Inferior parietal cortex (tissue), 1 donor: ENCODE results near the gene KCNJ10.

ENCODE experiments used
- DNase-seq: peaks from one replicate; pipeline ENCODE4 v3.0.0-alpha.2; 2016; ENCODE audit errors: extremely low spot score

Gene KCNJ10

DNA sequence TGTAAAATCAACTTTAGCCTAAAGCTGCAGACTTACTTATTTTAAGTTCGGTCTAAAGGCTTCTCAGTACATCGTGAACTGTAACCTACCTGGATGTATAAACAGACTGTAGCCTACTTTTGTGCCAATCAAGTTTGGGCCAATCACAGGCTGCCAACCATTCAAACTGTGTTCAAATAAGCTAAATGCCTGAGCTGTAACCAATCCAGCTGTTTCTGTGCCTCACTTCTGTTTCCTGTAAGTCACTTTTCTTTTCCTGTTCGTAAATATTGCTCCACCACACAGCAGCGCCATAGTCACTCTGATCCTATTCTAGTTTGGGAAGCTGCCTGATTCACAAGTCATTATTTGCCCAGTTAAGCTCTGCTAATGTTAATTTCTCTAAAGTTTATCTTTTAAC, 78.4 kb downstream of the KCNJ10 start:
- no peak for DNase-seq

GRCh38 chr1:159990005-159990404, 80.0 kb downstream of the KCNJ10 start:
- no peak for DNase-seq

GRCh38 chr1:159989581-159989980, 80.4 kb downstream of the KCNJ10 start:
- DNase-seq, result no peak

DNA sequence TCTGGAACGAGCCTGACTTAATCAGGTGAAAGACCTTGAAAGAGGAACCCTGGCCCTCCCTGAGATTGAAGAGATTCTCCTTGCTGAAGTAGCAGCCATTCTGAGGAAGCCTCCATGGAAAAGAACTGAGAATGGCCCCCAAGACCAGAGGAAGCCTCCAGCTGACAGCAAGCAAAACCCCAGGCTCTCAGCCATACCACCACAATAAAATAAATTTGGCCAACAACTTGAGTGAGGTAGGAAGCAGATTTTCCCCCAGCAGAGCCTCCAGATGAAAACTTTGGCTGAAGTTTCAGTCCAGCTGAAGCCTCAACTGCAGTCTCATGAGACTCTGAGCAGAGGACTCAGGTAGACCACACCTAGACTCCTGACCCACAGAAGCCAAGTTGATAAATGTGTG, 82.0 kb downstream of the KCNJ10 start:
- DNase-seq, result no peak

DNA sequence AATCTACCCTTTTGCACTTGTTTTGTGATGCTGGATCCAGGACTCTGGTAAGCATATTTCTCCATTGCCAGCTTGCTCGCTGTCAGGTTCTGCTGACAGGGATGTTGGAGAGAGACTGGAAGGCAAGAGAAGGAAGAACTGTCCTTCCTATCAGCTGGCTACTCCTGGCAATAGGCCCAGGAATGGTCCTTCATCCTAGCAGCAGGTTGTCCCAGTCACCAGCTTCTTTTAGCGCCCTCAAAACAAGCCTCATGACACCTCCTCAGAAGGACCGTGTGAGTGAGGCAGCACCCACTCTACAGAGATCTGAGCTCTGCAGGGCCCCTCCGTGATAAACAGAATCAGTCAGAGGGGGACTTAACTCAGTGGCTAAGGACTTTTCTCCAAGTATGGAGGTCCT, 82.8 kb downstream of the KCNJ10 start:
- DNase-seq, result no peak

- DNase-seq, result no peak
Observed at GRCh38 chr1:159986531-159986930, 83.4 kb downstream of the KCNJ10 start.

DNA sequence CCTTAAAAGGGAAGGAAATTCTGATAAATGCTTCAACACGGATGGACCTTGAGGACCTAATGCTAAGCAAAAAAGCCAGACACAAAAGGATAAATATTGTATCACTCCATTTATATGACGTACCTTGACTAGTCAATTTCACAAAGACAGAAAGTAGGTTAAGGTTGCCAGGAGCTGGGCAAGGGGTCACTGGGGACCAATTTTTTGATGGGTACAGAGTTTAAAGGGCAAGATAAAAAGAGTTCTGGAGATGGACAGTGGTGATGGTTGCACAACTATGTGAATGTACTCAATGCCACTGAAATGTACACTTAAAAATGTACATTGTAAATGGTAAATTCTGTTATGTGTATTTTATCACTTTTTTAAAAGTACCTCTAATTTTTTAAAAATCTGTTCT, 83.9 kb downstream of the KCNJ10 start:
- no peak for DNase-seq

- DNase-seq, result no peak
Observed at GRCh38 chr1:159985473-159985872, 84.5 kb downstream of the KCNJ10 start.

- DNase-seq, result no peak
Observed at GRCh38 chr1:159983681-159984080, 86.3 kb downstream of the KCNJ10 start.

DNA sequence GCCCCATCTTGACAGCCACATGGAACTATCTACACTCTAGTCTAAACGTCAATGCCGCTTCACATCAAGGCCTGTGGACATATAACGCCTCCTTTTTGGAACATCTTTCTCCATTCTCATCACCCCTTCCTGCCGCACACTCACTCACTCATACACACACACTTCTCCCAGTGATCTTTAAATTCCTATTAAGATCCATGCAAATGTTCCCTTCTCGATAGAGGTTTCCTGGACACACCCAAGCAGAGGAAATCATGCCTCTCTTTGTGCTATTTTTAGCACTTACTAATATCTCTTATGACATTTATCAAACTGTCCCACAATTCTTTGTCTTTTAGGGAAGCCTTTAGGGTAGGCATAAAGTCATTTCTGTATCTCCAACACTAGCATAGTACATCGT, 87.7 kb downstream of the KCNJ10 start:
- DNase-seq, result no peak

- DNase-seq, result no peak
Observed at GRCh38 chr1:159981351-159982055, 88.5 kb downstream of the KCNJ10 start.

GRCh38 chr1:159980786-159981185, 89.2 kb downstream of the KCNJ10 start:
- DNase-seq, result no peak

- DNase-seq, result no peak
Observed at GRCh38 chr1:159980076-159980475, 89.9 kb downstream of the KCNJ10 start.

GRCh38 chr1:159979257-159979656, 90.7 kb downstream of the KCNJ10 start:
- DNase-seq, result no peak

DNA sequence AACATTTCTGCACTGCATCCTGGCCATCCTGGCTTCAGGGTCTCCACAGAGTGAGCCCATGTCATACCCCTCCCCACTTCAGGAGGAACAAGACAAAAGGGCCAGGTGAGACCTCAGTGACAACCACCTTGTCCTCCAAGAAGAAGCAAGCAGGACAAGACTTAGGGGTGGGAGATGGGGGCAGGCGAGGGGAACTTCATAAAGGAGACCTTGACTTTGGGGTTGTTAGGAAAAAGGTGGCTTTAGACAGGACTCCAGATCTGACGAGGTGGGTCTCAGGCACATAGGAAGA, 91.9 kb downstream of the KCNJ10 start:
- no peak for DNase-seq

GRCh38 chr1:159977364-159978106, 92.4 kb downstream of the KCNJ10 start:
- no peak for DNase-seq

DNA sequence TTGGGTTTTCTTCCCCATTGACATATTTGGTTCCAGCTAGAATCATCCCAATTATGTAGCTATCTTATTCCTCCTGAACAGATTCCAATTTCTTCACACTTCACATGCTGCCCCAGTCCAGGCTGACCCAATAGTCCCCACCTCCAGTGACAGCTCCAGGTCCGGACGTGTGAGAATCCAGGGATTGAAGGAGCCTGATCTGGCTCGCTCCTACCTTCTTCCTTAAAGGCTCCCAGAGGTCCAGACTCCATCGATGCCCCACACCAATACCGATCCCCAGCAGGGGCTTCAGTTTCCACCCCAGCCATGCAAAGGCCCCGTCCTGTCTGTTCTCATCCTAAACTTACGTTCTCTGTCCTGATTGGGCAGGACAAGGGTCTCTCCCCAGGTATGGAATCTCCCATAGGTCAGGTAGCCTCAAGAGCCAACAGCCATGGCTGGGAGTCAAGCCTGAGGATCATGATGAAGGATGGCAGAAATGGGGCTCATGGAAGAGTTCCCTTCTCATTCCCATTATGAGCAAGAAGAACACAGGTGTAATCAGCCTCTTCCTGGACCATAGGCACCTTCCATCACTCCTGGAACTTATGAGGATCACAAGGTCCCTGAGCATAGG, 95.5 kb downstream of the KCNJ10 start:
- no peak for DNase-seq

- no peak for DNase-seq
Observed at GRCh38 chr1:159973350-159973940, 96.5 kb downstream of the KCNJ10 start.

- no peak for DNase-seq
Observed at GRCh38 chr1:159972443-159973205, 97.3 kb downstream of the KCNJ10 start.

- no peak for DNase-seq
Observed at GRCh38 chr1:159970932-159971342, 99.0 kb downstream of the KCNJ10 start.

DNA sequence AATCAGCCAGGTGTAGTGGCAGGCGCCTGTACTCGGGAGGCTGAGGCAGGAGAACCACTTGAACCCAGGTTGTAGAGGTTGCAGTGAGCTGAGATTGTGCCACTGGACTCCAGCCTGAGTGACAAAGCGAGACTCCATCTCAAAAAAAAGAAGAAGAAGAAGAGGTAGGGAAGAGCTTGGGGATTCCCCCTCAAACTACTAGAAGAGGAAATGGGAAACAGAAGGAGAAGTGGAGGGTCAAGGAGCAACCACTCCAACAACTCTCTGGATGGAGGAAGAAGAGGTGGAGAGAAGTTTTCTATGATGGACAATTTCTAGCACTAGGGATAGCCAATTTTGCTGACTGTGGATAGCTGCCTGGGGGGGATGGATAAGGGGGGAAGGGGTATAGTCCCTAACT, 101.1 kb downstream of the KCNJ10 start:
- DNase-seq, result no peak

DNA sequence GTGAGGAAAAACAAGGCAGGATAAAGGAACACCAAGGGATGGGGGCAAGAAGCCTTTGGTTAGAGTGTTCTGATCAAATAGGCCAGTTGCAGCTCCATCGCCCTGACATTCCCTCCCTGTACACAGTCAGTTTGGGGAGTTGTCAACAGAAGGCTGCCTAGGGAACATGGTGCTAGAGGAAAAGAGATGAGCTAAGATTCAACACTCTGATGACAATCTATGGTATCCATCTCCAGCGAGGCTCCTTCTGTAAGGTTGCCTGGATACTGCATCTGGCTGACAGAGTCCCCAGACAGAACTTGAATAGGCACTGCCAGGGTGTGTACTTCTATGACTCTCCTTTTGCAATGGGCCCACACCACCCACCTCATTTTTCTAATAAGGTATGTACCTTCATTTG, 104.7 kb downstream of the KCNJ10 start:
- no peak for DNase-seq
